Ovary (tissue), 9 donors: ENCODE results near the gene CLTB. TPM values are rescaled to one million over a fixed set of nuclear protein-coding genes. Genes with fewer than 3 reads are reported as not detected.
A peak's percentile ranks its signal among the peaks of the same experiment; 100 is the strongest.

Source experiments
- DNase-seq, 5 donors: peaks; one replicate each; pipeline ENCODE4 v3.0.0-alpha.2; 2019 to 2020
- H3K27ac ChIP-seq, 2 donors: fragments of 200-600 bp; one replicate each; pipeline versions ENCODE4 v1.5.1 to v1.8.0; 2019 to 2022
- H3K27me3 ChIP-seq: fragments of 200-600 bp; one replicate; pipeline ENCODE4 v1.8.0; 2022
- H3K36me3 ChIP-seq: fragments of 200-600 bp; sonication (generic); one replicate; pipeline ENCODE4 v1.5.1; 2019
- H3K4me1 ChIP-seq: one replicate; pipeline ENCODE4 v1.8.1; 2013; ENCODE audit warnings: mild to moderate bottlenecking, moderate library complexity; ENCODE audit not compliant: insufficient read depth
- H3K4me3 ChIP-seq: fragments of 200-600 bp; sonication (generic); one replicate; pipeline ENCODE4 v1.5.1; 2017
- H3K9me3 ChIP-seq, 2 donors: fragments of 200-600 bp in 1 of 2; sonication (generic) in 1 of 2; one replicate each; pipeline versions ENCODE4 v1.5.1 to v1.8.1; 2013 to 2019; ENCODE audit warnings: mild to moderate bottlenecking in 1 of 2, moderate library complexity in 1 of 2
- EP300 ChIP-seq: sonication (generic); formaldehyde crosslinking; IDR thresholded peaks from one replicate; pipeline ENCODE4 v1.6.1; 2017; ENCODE audit warnings: antibody characterized with exemption
- POLR2A ChIP-seq: fragments of 450-650 bp; IDR thresholded peaks from one replicate; pipeline ENCODE4 v1.6.1; 2017; ENCODE audit warnings: antibody characterized with exemption, mild to moderate bottlenecking, moderate library complexity
- WGBS, 3 donors: extraction: QIAGEN DNeasy Blood & Tissue Kit in 1 of 3; methylation state at CpG; one replicate each; pipeline versions ENCODE4 v1.1.5 to v1.1.7; 2013 to 2017; 5-methylcytosine and 5-hydroxymethylcytosine counted together
- intact Hi-C, 4 donors: fragments of 100-400 bp; cut with DNase I; formaldehyde crosslinking; loops; one replicate each; pipeline versions ENCODE4 v1.11.0 to v1.15.1; 2022 to 2023
- polyA plus RNA-seq, 2 donors: library from polyadenylated mRNA; stranded (reverse); fragments of 200-250 nt in 1 of 2; fragments of 350-450 nt in 1 of 2; fragmentation: Illumina TruSeq in 1 of 2; extraction: RNeasy Lipid Tissue Mini Kit (QIAGEN cat#74804) in 1 of 2; gene quantifications; one replicate each; pipeline ENCODE4 v1.2.3, GENCODE V29; 2013 to 2014
- total RNA-seq, 7 donors: library from RNA; depleted of rRNA in 2 of 7; stranded (reverse); fragments of >200 nt in 2 of 7; fragmentation: NEBNext Ultra II Directional in 3 of 7; extraction: Animal tissue kit (Norgen Biotek cat#: 25700) in 3 of 7; gene quantifications; one replicate each; pipeline versions ENCODE4 v1.1.0 to v1.2.4, GENCODE V29; 2016 to 2023
- TF ChIP-seq, protein P1 (sequence below), 3 donors: fragments of 450-650 bp in 2 of 3; fragments of 200-600 bp in 1 of 3; IDR thresholded peaks; one replicate each; pipeline versions ENCODE4 v1.5.1 to v1.8.0; 2016 to 2022; ENCODE audit warnings: antibody characterized with exemption in 3 of 3, mild to moderate bottlenecking in 1 of 3
- donor health status: DM: no; HTN: no; CAD: no; lungs with moderate emphysema.
- donor health status: DM: no; HTN: no; CAD: no.
- donor health status: Bipolar disorder and iron deficiency.
- donor health status: DM: yes; HTN: yes; CAD: no.
- donor health status: DM: no; HTN: no; CAD: no.
- donor health status: DM: yes; HTN: yes; CAD: no.

The CLTB gene
- total and polyA plus RNA-seq, 9 donors, result 35.9 to 138 (median 112) TPM

DNA sequence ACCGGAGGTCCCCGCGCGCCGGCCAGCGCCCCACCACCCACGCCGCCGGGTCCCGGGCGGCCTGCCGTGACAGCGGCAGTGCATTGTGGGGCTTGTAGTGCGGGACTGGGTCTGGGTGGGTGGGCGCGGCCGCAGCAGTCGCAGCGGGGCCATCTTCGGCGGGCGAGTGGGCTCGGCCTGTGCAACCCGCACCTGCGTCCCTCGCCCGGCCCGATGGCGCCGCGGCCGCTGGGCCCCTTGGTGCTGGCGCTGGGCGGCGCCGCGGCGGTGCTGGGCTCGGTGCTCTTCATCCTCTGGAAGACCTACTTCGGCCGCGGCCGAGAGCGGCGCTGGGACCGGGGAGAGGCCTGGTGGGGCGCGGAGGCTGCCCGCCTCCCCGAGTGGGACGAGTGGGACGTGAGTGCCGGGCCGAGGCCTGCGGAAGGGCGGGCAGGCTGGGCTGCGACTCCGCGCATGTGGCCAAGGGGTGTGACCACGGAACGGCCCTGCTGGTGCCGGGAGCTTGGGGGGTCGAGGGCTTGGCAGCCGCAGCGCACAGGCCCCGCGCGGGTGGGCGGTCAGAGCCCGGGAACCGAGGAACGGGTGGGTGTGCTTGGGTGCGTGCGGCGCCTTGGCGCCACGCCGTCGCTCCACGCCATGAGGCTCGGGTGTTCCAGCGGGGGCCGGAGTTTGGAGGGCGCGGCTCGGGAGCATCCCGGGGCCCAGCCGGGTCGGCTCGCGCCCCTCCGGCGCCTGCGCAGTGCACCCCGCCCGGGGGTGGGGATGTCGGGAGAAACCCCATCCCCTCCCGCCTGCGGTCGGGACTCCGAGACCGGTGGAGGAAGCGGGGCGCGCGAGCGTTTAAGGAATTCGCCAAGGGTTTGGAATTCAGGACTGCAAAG lies 50.7 kb downstream of the CLTB start, which contains the start of gene ARL10:
ARL10 (plus strand) TSS at position 137 of the 881 bp plus-strand sequence; CDS start at position 214, 77 bp downstream.
- no peak for TF ChIP-seq POLR2A
- no peak for TF ChIP-seq EP300
- TF ChIP-seq, protein P1, sequence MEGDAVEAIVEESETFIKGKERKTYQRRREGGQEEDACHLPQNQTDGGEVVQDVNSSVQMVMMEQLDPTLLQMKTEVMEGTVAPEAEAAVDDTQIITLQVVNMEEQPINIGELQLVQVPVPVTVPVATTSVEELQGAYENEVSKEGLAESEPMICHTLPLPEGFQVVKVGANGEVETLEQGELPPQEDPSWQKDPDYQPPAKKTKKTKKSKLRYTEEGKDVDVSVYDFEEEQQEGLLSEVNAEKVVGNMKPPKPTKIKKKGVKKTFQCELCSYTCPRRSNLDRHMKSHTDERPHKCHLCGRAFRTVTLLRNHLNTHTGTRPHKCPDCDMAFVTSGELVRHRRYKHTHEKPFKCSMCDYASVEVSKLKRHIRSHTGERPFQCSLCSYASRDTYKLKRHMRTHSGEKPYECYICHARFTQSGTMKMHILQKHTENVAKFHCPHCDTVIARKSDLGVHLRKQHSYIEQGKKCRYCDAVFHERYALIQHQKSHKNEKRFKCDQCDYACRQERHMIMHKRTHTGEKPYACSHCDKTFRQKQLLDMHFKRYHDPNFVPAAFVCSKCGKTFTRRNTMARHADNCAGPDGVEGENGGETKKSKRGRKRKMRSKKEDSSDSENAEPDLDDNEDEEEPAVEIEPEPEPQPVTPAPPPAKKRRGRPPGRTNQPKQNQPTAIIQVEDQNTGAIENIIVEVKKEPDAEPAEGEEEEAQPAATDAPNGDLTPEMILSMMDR (IDR thresholded peaks at IDR 0.05), result no peak
- Histone ChIP-seq H3K27me3 (no peaks in the 10 kb centered on the region), H3K4me1 (peaks cover 8% of the 10 kb centered on the region), H3K4me3 (peak within 1 kb of the TSS; percentile 68), H3K36me3 (no peaks in the 10 kb centered on the region), H3K27ac (peak within 1 kb of the TSS; percentile 88 to 92), H3K9me3 (no peaks in the 10 kb centered on the region)
- peak; percentile 61 to 83 (median 75) for DNase-seq
- intact Hi-C loops, result loop anchor here in 1 of 4 donors (10.0 kb wide), 1 partner anchor 191 kb away; no protein-coding TSS in a partner anchor
- WGBS, 3 donors, result 0 to 1% (median 0%) methylated on average over 85 to 108 of the region's 108 CpGs

GRCh38 chr5:176364765-176365350 lies 51.5 kb downstream of the CLTB start:
- intact Hi-C loops, result loop anchor here in 1 of 4 donors (10.0 kb wide), 1 partner anchor 190 kb away; no protein-coding TSS in a partner anchor
- Histone ChIP-seq H3K36me3 (no peaks in the 10 kb centered on the region), H3K9me3 (no peaks in the 10 kb centered on the region), H3K27ac (peak overlapping the region; percentile 88 to 92), H3K4me1 (peaks cover 8% of the 10 kb centered on the region), H3K27me3 (no peaks in the 10 kb centered on the region), H3K4me3 (peak overlapping the region; percentile 68)
- WGBS, 3 donors, result 21 to 25% (median 22%) methylated on average over 23 to 28 of the region's 28 CpGs
- DNase-seq, result peak in 3 of 5 donors; percentile 20 to 40 (median 34)
- TF ChIP-seq EP300 (no peak), POLR2A (no peak)
- TF ChIP-seq, protein P1 (IDR thresholded peaks at IDR 0.05), result no peak

- intact Hi-C loops, result loop anchor here in 1 of 4 donors (2.0 to 10.0 kb wide), 2 partner anchors 47 to 187 kb away; no protein-coding TSS in a partner anchor
- WGBS, 3 donors, result 74 to 81% (median 74%) methylated on average over 8 of the region's 8 CpGs
Measured at GRCh38 chr5:176362233-176362490, 54.2 kb downstream of the CLTB start.

More at GRCh38 chr5:176362233-176362490, 54.2 kb downstream of the CLTB start:
- no peaks in the 10 kb centered on the region for H3K27me3 ChIP-seq
- no peak overlapping the region for H3K27ac ChIP-seq
- peak overlapping the region; percentile 74 for H3K4me3 ChIP-seq
- no peaks in the 10 kb centered on the region for H3K9me3 ChIP-seq
- H3K4me1 ChIP-seq, result peaks cover 8% of the 10 kb centered on the region
- no peaks in the 10 kb centered on the region for H3K36me3 ChIP-seq
- no peak for DNase-seq
- no peak for TF ChIP-seq POLR2A
- TF ChIP-seq, protein P1 (IDR thresholded peaks at IDR 0.05), result no peak
- TF ChIP-seq EP300, result no peak
